Calu3 (cell line): Measurements from ENCODE around the gene PCAT7. TPM values are rescaled to one million over a fixed set of nuclear protein-coding genes. Genes with fewer than 3 reads are reported as not detected.

Source experiments
- BruUV-seq: library from RNA; stranded (reverse); fragments of 400-500 nt; replicated peaks from 2 replicates; lab custom pipeline; 2021; lab: Mats Ljungman, UMichigan
- CTCF ChIA-PET: fragments of 300-600 bp; sonication (Branson Sonifier 250); formaldehyde crosslinking; loops from one replicate; lab custom pipeline; 2022; ENCODE audit warnings: antibody characterized with exemption; lab: Charles Lee
- DNase-seq: peaks from one replicate; pipeline ENCODE4 v3.0.0; 2022
- H3K27ac Mint-ChIP-seq: one replicate; pipeline ENCODE4 v1.8.0; 2022; ENCODE audit warnings: mixed read lengths; ENCODE audit not compliant: unreplicated experiment
- H3K27me3 Mint-ChIP-seq: one replicate; pipeline ENCODE4 v1.8.0; 2022; ENCODE audit warnings: mixed read lengths; ENCODE audit not compliant: unreplicated experiment
- H3K36me3 Mint-ChIP-seq: one replicate; pipeline ENCODE4 v1.8.0; 2022; ENCODE audit warnings: mild to moderate bottlenecking, moderate library complexity, mixed read lengths; ENCODE audit not compliant: insufficient read depth, unreplicated experiment
- H3K4me1 Mint-ChIP-seq: one replicate; pipeline ENCODE4 v1.8.0; 2022; ENCODE audit warnings: mild to moderate bottlenecking, low read depth, mixed read lengths; ENCODE audit not compliant: unreplicated experiment
- H3K4me3 Mint-ChIP-seq: one replicate; pipeline ENCODE4 v1.8.0; 2022; ENCODE audit warnings: mild to moderate bottlenecking, low read depth, moderate library complexity, mixed read lengths; ENCODE audit not compliant: unreplicated experiment
- H3K9me3 Mint-ChIP-seq: one replicate; pipeline ENCODE4 v1.8.0; 2022; ENCODE audit warnings: low read depth, mixed read lengths; ENCODE audit not compliant: unreplicated experiment
- CTCF ChIP-seq: fragments of 200-600 bp; IDR thresholded peaks from one replicate; pipeline ENCODE4 v1.8.0; 2022; ENCODE audit warnings: antibody characterized with exemption; ENCODE audit not compliant: unreplicated experiment
- intact Hi-C: fragments of 100-400 bp; cut with micrococcal nuclease; formaldehyde crosslinking; loops from one replicate; pipeline ENCODE4 v1.10.0; 2022; ENCODE audit not compliant: unreplicated experiment
- total RNA-seq: library from RNA; stranded (reverse); gene quantifications from 2 replicates; pipeline ENCODE4 v1.2.3, GENCODE V29; 2022

The PCAT7 gene
- total RNA-seq, 1 experiment from 2014 or later, result 2.0 TPM

DNA sequence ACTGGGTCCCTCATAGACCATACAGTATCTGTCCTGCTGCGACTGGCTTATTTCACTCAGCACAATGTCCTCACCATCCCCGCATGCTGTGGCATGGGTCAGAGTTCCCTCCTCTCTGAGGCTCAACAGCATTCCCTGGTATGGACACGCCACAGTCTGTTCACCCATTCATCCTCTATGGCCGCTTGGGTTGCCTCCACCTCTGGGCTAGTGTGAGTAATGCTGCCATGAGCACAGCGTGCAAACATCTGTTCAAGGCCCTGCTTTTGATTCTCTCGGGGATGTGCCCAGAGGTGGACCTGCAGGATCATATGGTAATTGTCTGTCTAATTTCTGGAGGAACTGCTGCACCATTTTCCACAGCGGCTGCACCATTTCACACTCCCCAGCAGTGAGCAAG lies 44.2 kb downstream of the PCAT7 start:
- Mint-ChIP-seq H3K27ac (no peak overlapping the region), H3K4me1 (no peaks in the 10 kb centered on the region), H3K36me3 (peaks cover 4% of the 10 kb centered on the region), H3K27me3 (peaks cover 9% of the 10 kb centered on the region), H3K4me3 (no peak overlapping the region), H3K9me3 (no peaks in the 10 kb centered on the region)
- CTCF ChIA-PET, result no interaction called here
- no peak for TF ChIP-seq CTCF
- intact Hi-C loops, result no loop called here
- BruUV-seq, result no TSS peak
- no peak for DNase-seq

GRCh38 chr9:94600258-94600657 lies 45.4 kb downstream of the PCAT7 start:
- H3K27ac Mint-ChIP-seq, result no peak overlapping the region
- BruUV-seq, result no TSS peak
- no peak overlapping the region for H3K4me3 Mint-ChIP-seq
- CTCF ChIA-PET, result no interaction called here
- no peak for TF ChIP-seq CTCF
- H3K36me3 Mint-ChIP-seq, result no peaks in the 10 kb centered on the region
- DNase-seq, result no peak
- H3K27me3 Mint-ChIP-seq, result no peaks in the 10 kb centered on the region
- no peaks in the 10 kb centered on the region for H3K4me1 Mint-ChIP-seq
- intact Hi-C loops, result no loop called here
- H3K9me3 Mint-ChIP-seq, result no peaks in the 10 kb centered on the region

DNA sequence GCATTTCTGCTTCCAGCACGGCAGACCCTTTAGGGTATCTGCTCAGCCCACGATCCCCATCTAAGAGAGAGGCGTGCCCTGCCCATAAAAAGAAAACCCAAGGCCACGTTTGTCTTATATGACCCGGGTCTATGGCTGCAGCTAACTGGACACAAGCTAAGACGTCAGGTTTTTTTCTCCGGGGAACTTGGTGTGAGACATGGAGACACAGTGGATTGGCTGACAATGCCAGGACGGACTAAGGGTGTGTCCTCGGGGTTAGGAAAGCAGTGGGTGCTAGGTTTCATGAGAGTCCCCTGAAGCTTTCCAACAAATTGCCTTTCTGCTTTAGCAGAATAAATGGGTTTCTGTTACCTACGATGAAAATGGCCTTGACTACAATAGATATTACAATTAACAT lies 45.8 kb downstream of the PCAT7 start:
- Mint-ChIP-seq H3K9me3 (no peaks in the 10 kb centered on the region), H3K27ac (no peak overlapping the region), H3K36me3 (no peaks in the 10 kb centered on the region), H3K27me3 (no peaks in the 10 kb centered on the region), H3K4me1 (no peaks in the 10 kb centered on the region), H3K4me3 (no peak overlapping the region)
- TF ChIP-seq CTCF, result no peak
- intact Hi-C loops, result no loop called here
- DNase-seq, result no peak
- CTCF ChIA-PET, result no interaction called here
- BruUV-seq, result no TSS peak

- no peaks in the 10 kb centered on the region for H3K36me3 Mint-ChIP-seq
- H3K27me3 Mint-ChIP-seq, result no peaks in the 10 kb centered on the region
- no TSS peak for BruUV-seq
- H3K9me3 Mint-ChIP-seq, result no peaks in the 10 kb centered on the region
- no peak overlapping the region for H3K27ac Mint-ChIP-seq
- H3K4me3 Mint-ChIP-seq, result no peak overlapping the region
- peaks cover 11% of the 10 kb centered on the region for H3K4me1 Mint-ChIP-seq
- intact Hi-C loops, result loop anchor here (1.0 kb wide), 1 partner anchor 48 kb away; no protein-coding TSS in a partner anchor
- TF ChIP-seq CTCF, result no peak
- DNase-seq, result no peak
- CTCF ChIA-PET, result interaction anchor here (0.7 kb wide), 1 partner anchor 307 kb away, joined by 7 read pairs; no protein-coding TSS in a partner anchor
These were observed 47.8 kb downstream of the PCAT7 start for GRCh38 chr9:94602666-94603065.
